GM12878 (cell line): ENCODE measurements around the gene DNAJB8. TPM values are rescaled to one million over a fixed set of nuclear protein-coding genes. Genes with fewer than 3 reads are reported as not detected.

Source experiments
- ATAC-seq: fragments of 200-7000 bp; cut with Tn5 transposase; 3 replicates; pipeline ENCODE4 v1.9.1; 2020; ENCODE audit warnings: mild to moderate bottlenecking, moderate library complexity
- BruUV-seq: library from RNA; stranded (reverse); fragments of 400-500 nt; replicated peaks from 2 replicates; lab custom pipeline; 2021; lab: Mats Ljungman, UMichigan
- CTCF ChIA-PET: fragments of 300-600 bp; sonication (Branson Sonifier 250); formaldehyde crosslinking; extraction: SDS; loops from one replicate; lab custom pipeline; 2021; ENCODE audit warnings: inconsistent platforms; lab: Yijun Ruan, JAX
- POLR2A ChIA-PET: fragments of 350-600 bp; formaldehyde crosslinking; extraction: SDS; loops from one replicate; lab custom pipeline; 2021; ENCODE audit warnings: inconsistent platforms; lab: Charles Lee
- RAD21 ChIA-PET: fragments of 300-600 bp; sonication (Branson Sonifier 250); formaldehyde crosslinking; loops from one replicate; lab custom pipeline; 2023; ENCODE audit warnings: antibody characterized with exemption; ENCODE audit not compliant: unreplicated experiment; lab: Charles Lee
- SMC1A ChIA-PET: fragments of 300-600 bp; sonication (Branson Sonifier 250); formaldehyde crosslinking; loops from one replicate; lab custom pipeline; 2023; ENCODE audit not compliant: unreplicated experiment, uncharacterized antibody; lab: Charles Lee
- DNase-seq: peaks from one replicate; pipeline ENCODE4 v3.0.0-alpha.2; 2011; ENCODE audit warnings: low read depth, low spot score
- FAIRE-seq: peaks from 3 replicates; lab custom pipeline; 2011; peaks lifted over from hg19 to GRCh38; lab: Jason Lieb, UNC
- H2AFZ ChIP-seq: 2 replicates; pipeline ENCODE4 v1.6.0; 2011; ENCODE audit warnings: low read depth, low read length, control low read depth; ENCODE audit not compliant: control insufficient read depth
- H3K27ac ChIP-seq: 2 replicates; pipeline ENCODE4 v1.5.1; 2011; ENCODE audit warnings: control low read depth; ENCODE audit not compliant: control insufficient read depth, insufficient read depth
- H3K27me3 ChIP-seq, 2 experiments: replicated peaks in 1 of 2; 2 replicates each; pipeline versions ENCODE4 v1.6.0 to v1.6.1; 2011; ENCODE audit warnings: low read length in 1 of 2; ENCODE audit not compliant: control insufficient read depth in 2 of 2, insufficient read depth in 2 of 2
- H3K36me3 ChIP-seq, 2 experiments: 2 replicates each; pipeline ENCODE4 v1.5.1; 2011; ENCODE audit warnings: low read length in 1 of 2; ENCODE audit not compliant: control insufficient read depth in 2 of 2, insufficient read depth in 2 of 2
- H3K4me1 ChIP-seq: 2 replicates; pipeline ENCODE4 v1.6.1; 2011; ENCODE audit warnings: mild to moderate bottlenecking, low read length, moderate library complexity, mixed read lengths; ENCODE audit not compliant: control insufficient read depth, insufficient read depth
- H3K4me2 ChIP-seq: 2 replicates; pipeline ENCODE4 v1.6.0; 2011; ENCODE audit warnings: control low read depth; ENCODE audit not compliant: control insufficient read depth, insufficient read depth
- H3K4me3 ChIP-seq: fragments of 200-600 bp; sonication (generic); 2 replicates; pipeline ENCODE4 v1.5.1; 2016
- H3K79me2 ChIP-seq: 2 replicates; pipeline ENCODE4 v1.6.0; 2011; ENCODE audit warnings: low read length; ENCODE audit not compliant: control insufficient read depth, insufficient read depth
- H3K9ac ChIP-seq: 2 replicates; pipeline ENCODE4 v1.8.0; 2011; ENCODE audit warnings: low read length, control low read depth, mixed read lengths; ENCODE audit not compliant: control insufficient read depth, insufficient read depth
- H3K9me3 ChIP-seq: replicated peaks from 3 replicates; pipeline ENCODE4 v1.5.1; 2011; ENCODE audit warnings: mild to moderate bottlenecking, low read length; ENCODE audit not compliant: control insufficient read depth, insufficient read depth
- H4K20me1 ChIP-seq: 2 replicates; pipeline ENCODE4 v1.6.0; 2011; ENCODE audit not compliant: control insufficient read depth, insufficient read depth
- BCL3 ChIP-seq: IDR thresholded peaks from 2 replicates; pipeline ENCODE4 v1.6.1; 2011; ENCODE audit warnings: borderline replicate concordance, low read depth, mild to moderate bottlenecking, moderate library complexity, low read length; ENCODE audit not compliant: insufficient read depth, poor library complexity, severe bottlenecking
- CBFB ChIP-seq: IDR thresholded peaks from 2 replicates; pipeline ENCODE4 v1.6.1; 2016; ENCODE audit warnings: antibody characterized with exemption, low read depth
- CEBPB ChIP-seq, 2 experiments: fragments of 150-350 bp in 1 of 2; IDR thresholded peaks; 2 replicates each; pipeline ENCODE4 v1.6.1; 2012 to 2014; ENCODE audit warnings: low read depth in 2 of 2, low read length in 2 of 2, borderline replicate concordance in 1 of 2, inconsistent platforms in 1 of 2
- CUX1 ChIP-seq: IDR thresholded peaks from 2 replicates; pipeline ENCODE4 v1.6.1; 2012; ENCODE audit warnings: improper control_type of control experiment, low read depth, low read length; ENCODE audit not compliant: insufficient replicate concordance
- KLF5 ChIP-seq: fragments of 450-650 bp; IDR thresholded peaks from 2 replicates; pipeline ENCODE4 v1.6.1; 2014; ENCODE audit warnings: mild to moderate bottlenecking; ENCODE audit not compliant: partially characterized antibody
- MTA3 ChIP-seq: IDR thresholded peaks from 2 replicates; pipeline ENCODE4 v1.6.1; 2012; ENCODE audit warnings: low read length, inconsistent platforms, borderline replicate concordance
- WGBS: methylation state at CpG from one replicate; pipeline ENCODE4 v1.1.6; 2016; ENCODE audit warnings: low lambda C conversion rate; ENCODE audit not compliant: insufficient replicate concordance, insufficient coverage; ENCODE audit errors: missing lambda C conversion rate; 5-methylcytosine and 5-hydroxymethylcytosine counted together
- in situ Hi-C: fragments of 300-500 bp; cut with MboI; formaldehyde crosslinking; loops from 9 replicates; pipeline ENCODE4 v1.14.3; 2018; ENCODE audit warnings: mixed read lengths
- intact Hi-C: fragments of 100-400 bp; cut with micrococcal nuclease; formaldehyde crosslinking; loops from one replicate; pipeline ENCODE4 v1.14.2; 2022; ENCODE audit not compliant: unreplicated experiment
- polyA plus RNA-seq, 11 experiments: library from polyadenylated mRNA; depleted of rRNA in 4 of 11; unstranded in 6 of 11; stranded (reverse) in 5 of 11; fragments of >200 nt; fragmentation: Nextera tagmentation in 4 of 11; fragmentation: Illumina TruSeq in 1 of 11; extraction: Ambion mirVana in 4 of 11; extraction: Trizol in 1 of 11; gene quantifications; 1 replicate in 1 of 11; 2 replicates in 10 of 11; pipeline versions ENCODE4 v1.2.1 to v1.2.3, GENCODE V29; 2011 to 2016; ENCODE audit warnings: inconsistent platforms in 2 of 11, missing spikeins in 2 of 11, low read depth in 1 of 11
- total RNA-seq, 4 experiments: library from RNA; depleted of rRNA in 3 of 4; stranded (reverse); fragments of >200 nt in 3 of 4; fragmentation: Illumina TruSeq in 1 of 4; extraction: Trizol in 1 of 4; gene quantifications; 2 replicates each; pipeline versions ENCODE4 v1.2.1 to v1.2.3, GENCODE V29; 2013 to 2021

The DNAJB8 gene
- total and polyA plus RNA-seq, 10 of the 15 experiments (the other 5 are each of a cell fraction or from before 2014, with no cell fraction given), result not detected

GRCh38 chr3:128420289-128420688 is 46.4 kb downstream of the DNAJB8 start:
- ChIA-PET CTCF (no interaction called here), POLR2A (no interaction called here), SMC1A (no interaction called here), RAD21 (no interaction called here)
- H3K27me3 ChIP-seq, result no peaks in the 10 kb centered on the region
- no peak for DNase-seq
- H3K9ac ChIP-seq, result no peak overlapping the region
- no peaks in the 10 kb centered on the region for H3K9me3 ChIP-seq
- intact Hi-C loops (no loop called here), in situ Hi-C loops (loop anchor here (5.0 kb wide), 1 partner anchor 187 kb away; no protein-coding TSS in a partner anchor)
- no peak for FAIRE-seq
- no peak overlapping the region for H3K4me2 ChIP-seq
- no peak overlapping the region for H2AFZ ChIP-seq
- no peaks in the 10 kb centered on the region for H3K79me2 ChIP-seq
- BruUV-seq, result no TSS peak
- H4K20me1 ChIP-seq, result no peaks in the 10 kb centered on the region
- no peak for ATAC-seq
- 16% methylated on average over 7 of the region's 7 CpGs for WGBS
- no peak overlapping the region for H3K4me3 ChIP-seq
- TF ChIP-seq CBFB, result no peak
- no peak for TF ChIP-seq MTA3
- TF ChIP-seq CUX1, result no peak
- no peak for TF ChIP-seq KLF5
- TF ChIP-seq CEBPB (IDR thresholded peaks at IDR 0.05; ENCODE audit: borderline replicate concordance in 1 of 2, low read depth in 2 of 2, low read length in 2 of 2), result no peak
- TF ChIP-seq BCL3, result no peak
- TF ChIP-seq, all 136 proteins: peak for 0
- Histone ChIP-seq H3K36me3 (no peaks in the 10 kb centered on the region), H3K27ac (no peak overlapping the region), H3K4me1 (no peaks in the 10 kb centered on the region)
